H1 (cell line): ENCODE measurements around the gene NMRAL1. TPM values are rescaled to one million over a fixed set of nuclear protein-coding genes. Genes with fewer than 3 reads are reported as not detected.

Experiments
- CTCF ChIA-PET: fragments of 300-600 bp; sonication (Branson Sonifier 250); formaldehyde crosslinking; loops from one replicate; lab custom pipeline; 2021; ENCODE audit not compliant: partially characterized antibody; lab: Charles Lee
- POLR2A ChIA-PET: fragments of 300-600 bp; sonication (Branson Sonifier 250); formaldehyde crosslinking; loops from one replicate; lab custom pipeline; 2021; ENCODE audit warnings: inconsistent platforms; ENCODE audit not compliant: partially characterized antibody; lab: Charles Lee
- DNase-seq, 2 experiments: peaks; one replicate each; pipeline versions ENCODE4 v3.0.0 to v3.0.0-alpha.2; 2010 to 2022; ENCODE audit warnings: low spot score in 2 of 2, low read depth in 1 of 2, mixed read lengths in 1 of 2
- FAIRE-seq: peaks from 2 replicates; lab custom pipeline; 2011; peaks lifted over from hg19 to GRCh38; lab: Jason Lieb, UNC
- H2AFZ ChIP-seq: 2 replicates; pipeline ENCODE4 v1.8.1; 2012; ENCODE audit warnings: low read length, inconsistent platforms
- H2AK5ac ChIP-seq: 2 replicates; pipeline ENCODE4 v1.6.1; 2013; ENCODE audit warnings: low read depth, low read length
- H2BK120ac ChIP-seq: replicated peaks from 2 replicates; pipeline ENCODE3; 2013; ENCODE audit warnings: low read depth, low read length, inconsistent platforms
- H2BK12ac ChIP-seq: 2 replicates; pipeline ENCODE4 v1.6.1; 2013; ENCODE audit warnings: low read depth, low read length
- H2BK15ac ChIP-seq: 2 replicates; pipeline ENCODE4 v1.6.1; 2013; ENCODE audit warnings: low read length
- H2BK20ac ChIP-seq: 2 replicates; pipeline ENCODE4 v1.6.1; 2013; ENCODE audit warnings: low read length
- H2BK5ac ChIP-seq: 2 replicates; pipeline ENCODE4 v1.6.1; 2013; ENCODE audit warnings: low read depth, low read length
- H3K14ac ChIP-seq: 2 replicates; pipeline ENCODE4 v1.6.1; 2013; ENCODE audit warnings: inconsistent platforms; ENCODE audit not compliant: insufficient read length
- H3K18ac ChIP-seq: 2 replicates; pipeline ENCODE4 v1.6.1; 2013; ENCODE audit warnings: low read length; ENCODE audit errors: extremely low read depth
- H3K23ac ChIP-seq: 2 replicates; pipeline ENCODE4 v1.6.1; 2013; ENCODE audit warnings: inconsistent platforms; ENCODE audit not compliant: insufficient read length
- H3K23me2 ChIP-seq: 2 replicates; pipeline ENCODE4 v1.6.1; 2013; ENCODE audit warnings: low read depth, low read length
- H3K27ac ChIP-seq: 2 replicates; pipeline ENCODE4 v1.6.1; 2011; ENCODE audit warnings: low read depth, low read length, inconsistent platforms
- H3K27me3 ChIP-seq, 4 experiments: replicated peaks in 1 of 4; 1 replicate in 1 of 4; 2 replicates in 3 of 4; pipeline versions ENCODE4 v1.6.1 to v1.8.1; 2011 to 2013; ENCODE audit warnings: low read length in 3 of 4, mild to moderate bottlenecking in 3 of 4, inconsistent platforms in 2 of 4, mixed read lengths in 2 of 4, moderate library complexity in 1 of 4; ENCODE audit not compliant: control insufficient read depth in 3 of 4, insufficient read depth in 3 of 4; ENCODE audit errors: extremely low read depth in 1 of 4
- H3K36me3 ChIP-seq, 4 experiments: 2 replicates each; pipeline versions ENCODE4 v1.6.1 to v1.8.1; 2011 to 2013; ENCODE audit warnings: mild to moderate bottlenecking in 4 of 4, low read length in 3 of 4, moderate library complexity in 2 of 4, control low read depth in 1 of 4, inconsistent platforms in 1 of 4; ENCODE audit not compliant: insufficient read depth in 4 of 4, control insufficient read depth in 2 of 4
- H3K4ac ChIP-seq: replicated peaks from 2 replicates; pipeline ENCODE3; 2013; ENCODE audit warnings: low read length, low read depth, mixed read lengths, inconsistent platforms; ENCODE audit not compliant: insufficient read length
- H3K4me1 ChIP-seq, 4 experiments: replicated peaks in 1 of 4; 1 replicate in 1 of 4; 2 replicates in 3 of 4; pipeline versions ENCODE4 v1.6.1 to v1.8.1; 2011 to 2013; ENCODE audit warnings: low read length in 3 of 4, inconsistent platforms in 2 of 4, mixed read lengths in 1 of 4; ENCODE audit not compliant: insufficient read depth in 4 of 4, control insufficient read depth in 3 of 4
- H3K4me2 ChIP-seq, 2 experiments: 2 replicates each; pipeline versions ENCODE4 v1.6.1 to v1.8.1; 2011 to 2013; ENCODE audit warnings: low read depth in 2 of 2, low read length in 2 of 2, control low read depth in 1 of 2, inconsistent platforms in 1 of 2, mild to moderate bottlenecking in 1 of 2; ENCODE audit not compliant: insufficient read depth in 1 of 2
- H3K4me3 ChIP-seq, 4 experiments: fragments of 200-600, 300-600 bp in 1 of 4; sonication (generic), shearing (Covaris generic), sonication (Bioruptor Twin) in 1 of 4; 2 replicates each; pipeline versions ENCODE4 v1.5.1 to v1.8.1; 2011 to 2016; ENCODE audit warnings: low read length in 4 of 4, low read depth in 3 of 4, control low read depth in 2 of 4, inconsistent platforms in 2 of 4, mild to moderate bottlenecking in 2 of 4, mixed read lengths in 1 of 4, moderate library complexity in 1 of 4; ENCODE audit not compliant: insufficient read depth in 2 of 4; ENCODE audit errors: extremely low read depth in 1 of 4
- H3K56ac ChIP-seq: replicated peaks from 2 replicates; pipeline ENCODE3; 2013; ENCODE audit warnings: low read depth, mild to moderate bottlenecking, mixed read lengths, low read length, inconsistent platforms; ENCODE audit not compliant: insufficient read length
- H3K79me1 ChIP-seq: 2 replicates; pipeline ENCODE4 v1.6.1; 2013; ENCODE audit warnings: low read depth, low read length, control low read depth
- H3K79me2 ChIP-seq, 2 experiments: 2 replicates each; pipeline versions ENCODE4 v1.6.1 to v1.8.1; 2012 to 2013; ENCODE audit warnings: low read length in 2 of 2, mild to moderate bottlenecking in 2 of 2, inconsistent platforms in 1 of 2; ENCODE audit not compliant: insufficient read depth in 2 of 2, control insufficient read depth in 1 of 2
- H3K9ac ChIP-seq, 4 experiments: replicated peaks in 1 of 4; 1 replicate in 1 of 4; 2 replicates in 3 of 4; pipeline versions ENCODE4 v1.6.1 to v1.8.1; 2011 to 2013; ENCODE audit warnings: low read depth in 3 of 4, low read length in 3 of 4, control low read depth in 2 of 4, mild to moderate bottlenecking in 2 of 4, moderate library complexity in 2 of 4, inconsistent platforms in 1 of 4; ENCODE audit errors: extremely low read depth in 1 of 4
- H3K9me3 ChIP-seq, 2 experiments: 2 replicates each; pipeline versions ENCODE4 v1.6.1 to v1.8.1; 2012 to 2013; ENCODE audit warnings: mild to moderate bottlenecking in 2 of 2, moderate library complexity in 2 of 2, control low read depth in 1 of 2, inconsistent platforms in 1 of 2, low read depth in 1 of 2, low read length in 1 of 2, mixed read lengths in 1 of 2; ENCODE audit not compliant: insufficient read depth in 2 of 2
- H4K20me1 ChIP-seq, 2 experiments: replicated peaks in 1 of 2; 2 replicates each; pipeline versions ENCODE3 to v1.8.1; 2011 to 2013; ENCODE audit warnings: inconsistent platforms in 2 of 2, low read length in 2 of 2, mild to moderate bottlenecking in 1 of 2; ENCODE audit not compliant: insufficient read depth in 2 of 2, control insufficient read depth in 1 of 2
- H4K5ac ChIP-seq: 2 replicates; pipeline ENCODE4 v1.6.1; 2013; ENCODE audit warnings: low read length, low read depth, mixed read lengths, inconsistent platforms; ENCODE audit not compliant: insufficient read length
- H4K8ac ChIP-seq: 2 replicates; pipeline ENCODE4 v1.8.0; 2013; ENCODE audit warnings: mild to moderate bottlenecking, moderate library complexity, low read length, inconsistent platforms; ENCODE audit not compliant: insufficient read depth; ENCODE audit errors: extremely low read depth
- H4K91ac ChIP-seq: replicated peaks from 2 replicates; pipeline ENCODE3; 2013; ENCODE audit warnings: low read length, mixed read lengths, inconsistent platforms; ENCODE audit not compliant: insufficient read length
- CTCF ChIP-seq, 3 experiments: IDR thresholded peaks; 1 replicate in 2 of 3; 2 replicates in 1 of 3; pipeline versions ENCODE4 v1.5.1 to v1.6.1; 2011; ENCODE audit warnings: low read length in 3 of 3, mild to moderate bottlenecking in 3 of 3, inconsistent platforms in 2 of 3, low read depth in 1 of 3, moderate library complexity in 1 of 3; ENCODE audit not compliant: insufficient read depth in 1 of 3; ENCODE audit errors: control extremely low read depth in 1 of 3
- GABPA ChIP-seq: IDR thresholded peaks from 2 replicates; pipeline ENCODE4 v1.6.1; 2011; ENCODE audit warnings: mild to moderate bottlenecking, low read length, moderate library complexity, borderline replicate concordance; ENCODE audit not compliant: insufficient read depth
- GTF2F1 ChIP-seq: IDR thresholded peaks from 2 replicates; pipeline ENCODE4 v1.6.1; 2012; ENCODE audit warnings: low read depth, low read length, improper control_type of control experiment, borderline replicate concordance
- RNF2 ChIP-seq: fragments of 200-900, 300-1000 bp; sonication (generic); IDR thresholded peaks from 2 replicates; pipeline ENCODE4 v1.7.1; 2016; ENCODE audit warnings: borderline replicate concordance, low read depth, mild to moderate bottlenecking, antibody characterized with exemption, low read length; ENCODE audit not compliant: poor library complexity, severe bottlenecking; ENCODE audit errors: missing control alignments
- RXRA ChIP-seq: IDR thresholded peaks from 2 replicates; pipeline ENCODE4 v1.6.1; 2011; ENCODE audit warnings: low read depth, mild to moderate bottlenecking, low read length, moderate library complexity; ENCODE audit not compliant: insufficient read depth
- TAF1 ChIP-seq: IDR thresholded peaks from 2 replicates; pipeline ENCODE4 v1.6.1; 2011; ENCODE audit warnings: mild to moderate bottlenecking, low read depth, low read length
- YY1 ChIP-seq: IDR thresholded peaks from 2 replicates; pipeline ENCODE4 v1.6.1; 2011; ENCODE audit warnings: low read depth, mild to moderate bottlenecking, low read length
- WGBS, 2 experiments: shearing (Covaris generic) in 1 of 2; methylation state at CpG; one replicate each; pipeline versions ENCODE4 v1.1.6 to v1.1.7; 2013 to 2015; ENCODE audit warnings: low lambda C conversion rate in 2 of 2, mixed read lengths in 2 of 2, inconsistent platforms in 1 of 2, low coverage in 1 of 2, missing lambda C conversion rate in 1 of 2; ENCODE audit not compliant: insufficient replicate concordance in 2 of 2, insufficient coverage in 1 of 2, insufficient read length in 1 of 2; ENCODE audit errors: extremely low coverage in 1 of 2, missing lambda C conversion rate in 1 of 2; 5-methylcytosine and 5-hydroxymethylcytosine counted together
- polyA plus RNA-seq, 7 experiments: library from polyadenylated mRNA; depleted of rRNA in 3 of 7; stranded (reverse) in 5 of 7; unstranded in 2 of 7; fragments of >200 nt in 5 of 7; fragments of 200-250 nt in 2 of 7; gene quantifications; 1 replicate in 5 of 7; 2 replicates in 1 of 7; 4 replicates in 1 of 7; pipeline versions ENCODE4 v1.2.1 to v1.2.3, GENCODE V29; 2011 to 2013; ENCODE audit warnings: missing spikeins in 2 of 7, mixed read lengths in 2 of 7
- total RNA-seq: library from RNA; stranded (reverse); fragmentation: NEBNext Ultra II Directional; extraction: Animal tissue kit (Norgen Biotek cat#: 25700); gene quantifications from 2 replicates; pipeline ENCODE4 v1.2.1, GENCODE V29; 2021
- TF ChIP-seq, protein P1 (sequence below): IDR thresholded peaks from 2 replicates; pipeline ENCODE4 v1.6.1; 2012; ENCODE audit warnings: inconsistent platforms

NMRAL1 gene
- total and polyA plus RNA-seq, 2 of the 8 experiments (the other 6 are each of a cell fraction or from before 2014, with no cell fraction given) = 66.8 to 143 TPM

- Histone ChIP-seq H3K56ac (no peak overlapping the region), H3K14ac (no peak overlapping the region), H2BK20ac (no peak overlapping the region), H4K20me1 (peaks cover 6 to 21% of the 10 kb centered on the region in 2 experiments), H4K91ac (no peak overlapping the region), H2AFZ (no peak overlapping the region), H4K8ac (no peak overlapping the region), H3K27me3 (no peaks in the 10 kb centered on the region), H3K4me3 (no peak overlapping the region), H3K23me2 (no peaks in the 10 kb centered on the region), H3K9ac (no peak overlapping the region), H3K79me1 (no peaks in the 10 kb centered on the region; the same call in 1 of the 2 replicates), H2AK5ac (no peak overlapping the region), H3K79me2 (peaks cover 0 to 5% of the 10 kb centered on the region in 2 experiments; a peak in 1 of 4 replicates), H2BK15ac (no peak overlapping the region), H2BK120ac (no peak overlapping the region), H3K4ac (no peak overlapping the region), H3K9me3 (no peaks in the 10 kb centered on the region), H3K4me2 (no peak overlapping the region), H3K23ac (no peak overlapping the region), H2BK12ac (0 out of 2 replicates have a peak overlapping the region, but pooled peaks have one; percentile 35), H2BK5ac (no peak overlapping the region), H3K36me3 (peaks cover 10 to 20% (median 16%) of the 10 kb centered on the region in 4 experiments; a peak in 6 of 8 replicates), H3K18ac (no peak overlapping the region), H4K5ac (no peak overlapping the region), H3K4me1 (peaks cover 0 to 5% (median 2%) of the 10 kb centered on the region in 4 experiments; a peak in 6 of 7 replicates), H3K27ac (no peak overlapping the region; the same call in 1 of the 2 replicates)
- POLR2A ChIA-PET = interaction anchor here (0.7 to 1.8 kb wide), 4 partner anchors 11 to 115 kb away, joined by 3 to 5 read pairs (median 3); no protein-coding TSS in a partner anchor
- peak; percentile 82 for FAIRE-seq
- WGBS, 2 experiments = 58% methylated on average over 9 of the region's 9 CpGs; no CpG with 5 or more reads in 1 of the 2 experiments
- CTCF ChIA-PET = interaction anchor here (0.6 to 35.4 kb wide), 20 partner anchors 9 to 444 kb away, joined by 3 to 968 read pairs (median 4); partner anchors contain the start of genes C16orf96, CDIP1 and DNAAF8
- DNase-seq = peak in 1 of 2 experiments; percentile 91
- TF ChIP-seq GTF2F1 (no peak), CTCF (IDR thresholded peaks at IDR 0.05; ENCODE audit: control extremely low read depth in 1 of 3, insufficient read depth in 1 of 3, low read depth in 1 of 3, low read length in 3 of 3) (peak; percentile 91 to 95 (median 92)), RXRA (0 out of 2 replicates have a peak, but pooled peaks have one; percentile 41), GABPA (peak; percentile 42; the same call in 1 of the 2 replicates), YY1 (0 out of 2 replicates have a peak, but pooled peaks have one; percentile 34), RNF2 (no peak), TAF1 (no peak)
- TF ChIP-seq, protein P1, sequence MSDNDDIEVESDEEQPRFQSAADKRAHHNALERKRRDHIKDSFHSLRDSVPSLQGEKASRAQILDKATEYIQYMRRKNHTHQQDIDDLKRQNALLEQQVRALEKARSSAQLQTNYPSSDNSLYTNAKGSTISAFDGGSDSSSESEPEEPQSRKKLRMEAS = peak; percentile 21; the same call in 1 of the 2 replicates
Observed at GRCh38 chr16:4511441-4512082, 37.1 kb upstream of the NMRAL1 start.
